DOHH2 (cell line): ENCODE results near the gene ROBO2.

Source experiments
- H3F3A ChIP-seq: fragments of 200-600 bp; sonication (generic), shearing (Covaris generic); 2 replicates; pipeline ENCODE4 v1.6.0; 2016; ENCODE audit warnings: antibody characterized with exemption, mild to moderate bottlenecking; ENCODE audit not compliant: control insufficient read depth, insufficient read depth
- H3K27ac ChIP-seq: fragments of 200-600 bp; sonication (generic); 2 replicates; pipeline ENCODE4 v1.5.1; 2014; ENCODE audit warnings: low read depth, mild to moderate bottlenecking, low read length, moderate library complexity
- H3K27me3 ChIP-seq: fragments of 200-600 bp; sonication (generic); 2 replicates; pipeline ENCODE4 v1.6.1; 2014; ENCODE audit warnings: mild to moderate bottlenecking, low read length, mixed read lengths; ENCODE audit not compliant: control insufficient read depth
- H3K36me3 ChIP-seq: fragments of 200-600 bp; sonication (generic); 2 replicates; pipeline ENCODE4 v1.6.1; 2014; ENCODE audit warnings: mild to moderate bottlenecking, low read length, moderate library complexity, mixed read lengths; ENCODE audit not compliant: control insufficient read depth
- H3K4me1 ChIP-seq: fragments of 200-600 bp; sonication (generic); 2 replicates; pipeline ENCODE4 v1.6.1; 2014; ENCODE audit warnings: mild to moderate bottlenecking, low read length, mixed read lengths; ENCODE audit not compliant: control insufficient read depth
- H3K4me2 ChIP-seq: fragments of 200-600 bp; sonication (generic); 2 replicates; pipeline ENCODE4 v1.6.0; 2014; ENCODE audit warnings: mild to moderate bottlenecking, low read length, moderate library complexity
- H3K4me3 ChIP-seq: fragments of 200-600 bp; sonication (generic); 2 replicates; pipeline ENCODE4 v1.5.1; 2014; ENCODE audit warnings: mild to moderate bottlenecking, low read length, mixed read lengths
- H3K79me2 ChIP-seq: fragments of 200-600 bp; sonication (generic); 2 replicates; pipeline ENCODE4 v1.6.1; 2014; ENCODE audit warnings: mild to moderate bottlenecking, low read length, mixed read lengths; ENCODE audit not compliant: control insufficient read depth
- H3K9me2 ChIP-seq: fragments of 200-600 bp; sonication (generic); replicated peaks from 2 replicates; pipeline ENCODE4 v1.6.1; 2014; ENCODE audit warnings: mild to moderate bottlenecking, low read length, mixed read lengths; ENCODE audit not compliant: control insufficient read depth
- H3K9me3 ChIP-seq: fragments of 200-600 bp; sonication (generic); 2 replicates; pipeline ENCODE4 v1.6.1; 2014; ENCODE audit warnings: antibody characterized with exemption, low read length, mixed read lengths; ENCODE audit not compliant: control insufficient read depth, insufficient read depth
- H4K20me1 ChIP-seq: fragments of 200-600 bp; sonication (generic); 2 replicates; pipeline ENCODE4 v1.6.0; 2014; ENCODE audit warnings: low read depth, mild to moderate bottlenecking, antibody characterized with exemption, low read length, moderate library complexity; ENCODE audit not compliant: control insufficient read depth, insufficient read depth
- CTCF ChIP-seq: fragments of 200-600 bp; sonication (generic); IDR thresholded peaks from one replicate; pipeline ENCODE4 v1.5.1; 2014; ENCODE audit warnings: antibody characterized with exemption, mild to moderate bottlenecking, low read depth, low read length; ENCODE audit not compliant: poor library complexity, severe bottlenecking
- EZH2phosphoT487 ChIP-seq: fragments of 200-600 bp; sonication (generic); IDR thresholded peaks from 2 replicates; pipeline ENCODE4 v1.6.1; 2017; ENCODE audit warnings: borderline replicate concordance, mild to moderate bottlenecking, antibody characterized with exemption, low read length, moderate library complexity, mixed read lengths

Gene ROBO2

GRCh38 chr3:77491961-77492360, 452.1 kb downstream of the ROBO2 start:
- TF ChIP-seq CTCF = no peak
- TF ChIP-seq EZH2phosphoT487 = no peak
- Histone ChIP-seq H3K79me2 (no peaks in the 10 kb centered on the region), H3K36me3 (no peaks in the 10 kb centered on the region), H3K4me2 (no peak overlapping the region), H3K4me1 (no peaks in the 10 kb centered on the region), H3K4me3 (no peak overlapping the region), H3K27ac (no peak overlapping the region), H3K9me2 (no peaks in the 10 kb centered on the region), H4K20me1 (no peaks in the 10 kb centered on the region), H3K9me3 (no peaks in the 10 kb centered on the region; the same call in 1 of the 2 replicates), H3F3A (no peaks in the 10 kb centered on the region), H3K27me3 (no peaks in the 10 kb centered on the region)

- no peaks in the 10 kb centered on the region for H3K9me2 ChIP-seq
- no peak for TF ChIP-seq EZH2phosphoT487
- no peak for TF ChIP-seq CTCF
- H3K27me3 ChIP-seq = no peaks in the 10 kb centered on the region
These were observed 460.8 kb downstream of the ROBO2 start for GRCh38 chr3:77500721-77501120.

GRCh38 chr3:77506384-77506783, 466.5 kb downstream of the ROBO2 start:
- H3K9me3 ChIP-seq = no peaks in the 10 kb centered on the region
- no peak overlapping the region for H3K27ac ChIP-seq
- H3F3A ChIP-seq = no peaks in the 10 kb centered on the region
- no peaks in the 10 kb centered on the region for H3K79me2 ChIP-seq
- H3K27me3 ChIP-seq = no peaks in the 10 kb centered on the region
- TF ChIP-seq CTCF = no peak
- TF ChIP-seq EZH2phosphoT487 = no peak
- H3K4me3 ChIP-seq = no peak overlapping the region
- H3K4me1 ChIP-seq = no peaks in the 10 kb centered on the region
- no peaks in the 10 kb centered on the region for H3K36me3 ChIP-seq
- no peak overlapping the region for H3K4me2 ChIP-seq
- H4K20me1 ChIP-seq = no peaks in the 10 kb centered on the region
- H3K9me2 ChIP-seq = no peaks in the 10 kb centered on the region

More at GRCh38 chr3:77500721-77501120, 460.8 kb downstream of the ROBO2 start:
- no peaks in the 10 kb centered on the region for H4K20me1 ChIP-seq
- H3K4me3 ChIP-seq = no peak overlapping the region
- H3F3A ChIP-seq = no peaks in the 10 kb centered on the region
- H3K9me3 ChIP-seq = no peaks in the 10 kb centered on the region
- H3K4me1 ChIP-seq = no peaks in the 10 kb centered on the region
- H3K36me3 ChIP-seq = no peaks in the 10 kb centered on the region
- no peak overlapping the region for H3K27ac ChIP-seq
- H3K4me2 ChIP-seq = no peak overlapping the region
- no peaks in the 10 kb centered on the region for H3K79me2 ChIP-seq

- H3K79me2 ChIP-seq = no peaks in the 10 kb centered on the region
- no peak overlapping the region for H3K27ac ChIP-seq
- no peaks in the 10 kb centered on the region for H3K9me3 ChIP-seq
These were observed 473.6 kb downstream of the ROBO2 start for GRCh38 chr3:77513542-77513941.

More at GRCh38 chr3:77513542-77513941, 473.6 kb downstream of the ROBO2 start:
- Histone ChIP-seq H3K4me1 (no peaks in the 10 kb centered on the region), H3K36me3 (no peaks in the 10 kb centered on the region), H4K20me1 (no peaks in the 10 kb centered on the region), H3K27me3 (no peaks in the 10 kb centered on the region), H3K9me2 (no peaks in the 10 kb centered on the region), H3K4me3 (no peak overlapping the region), H3K4me2 (no peak overlapping the region), H3F3A (no peaks in the 10 kb centered on the region)
- TF ChIP-seq EZH2phosphoT487 = no peak
- no peak for TF ChIP-seq CTCF
